GM12892 (cell line): ENCODE data around the gene TENT4A.
A peak's percentile ranks its signal among the peaks of the same experiment; 100 is the strongest.

ENCODE experiments used
- DNase-seq: peaks from one replicate; pipeline ENCODE4 v3.0.0; 2011; ENCODE audit not compliant: insufficient read length
- FAIRE-seq: peaks from 2 replicates; lab custom pipeline; 2011; peaks lifted over from hg19 to GRCh38; lab: Jason Lieb, UNC
- POLR2A ChIP-seq: IDR thresholded peaks from 2 replicates; pipeline ENCODE4 v1.6.1; 2011; ENCODE audit warnings: low read depth, low read length, control low read depth
- POLR2AphosphoS5 ChIP-seq: IDR thresholded peaks from 2 replicates; pipeline ENCODE4 v1.6.1; 2011; ENCODE audit warnings: low read depth, low read length, control low read depth
- TAF1 ChIP-seq: IDR thresholded peaks from 2 replicates; pipeline ENCODE4 v1.6.1; 2011; ENCODE audit warnings: low read depth, mild to moderate bottlenecking, control low read depth, low read length, borderline replicate concordance

TENT4A gene

GRCh38 chr5:6714226-6715041 is 1.2 kb downstream of the TENT4A start:
- DNase-seq (no peak), FAIRE-seq (peak; percentile 30)
- TF ChIP-seq TAF1, result no peak
- TF ChIP-seq POLR2A, result no peak
- TF ChIP-seq POLR2AphosphoS5, result no peak

GRCh38 chr5:6715271-6715670 is 2.0 kb downstream of the TENT4A start:
- FAIRE-seq, result no peak
- TF ChIP-seq TAF1, result no peak
- no peak for DNase-seq

GRCh38 chr5:6715758-6716628 is 2.8 kb downstream of the TENT4A start:
- TF ChIP-seq POLR2AphosphoS5, result no peak
- TF ChIP-seq POLR2A, result no peak
- TF ChIP-seq TAF1, result no peak
- FAIRE-seq, result peak; percentile 36
- DNase-seq, result no peak

GRCh38 chr5:6716629-6717149 is 3.5 kb downstream of the TENT4A start:
- TF ChIP-seq TAF1 (no peak), POLR2AphosphoS5 (no peak), POLR2A (no peak; the same call in 1 of the 2 replicates)
- no peak for DNase-seq
- no peak for FAIRE-seq

GRCh38 chr5:6717247-6717646 is 4.0 kb downstream of the TENT4A start:
- TF ChIP-seq TAF1 (no peak), POLR2AphosphoS5 (no peak), POLR2A (no peak)
- FAIRE-seq (no peak), DNase-seq (no peak)

GRCh38 chr5:6717687-6718086 is 4.5 kb downstream of the TENT4A start:
- DNase-seq (no peak), FAIRE-seq (no peak)
- TF ChIP-seq TAF1 (no peak), POLR2A (no peak), POLR2AphosphoS5 (no peak)

- FAIRE-seq (no peak), DNase-seq (no peak)
- no peak for TF ChIP-seq TAF1
- no peak for TF ChIP-seq POLR2A
- TF ChIP-seq POLR2AphosphoS5, result no peak
These were observed 5.0 kb downstream of the TENT4A start for GRCh38 chr5:6718161-6718681.

- TF ChIP-seq POLR2AphosphoS5, result no peak
- FAIRE-seq (no peak), DNase-seq (no peak)
These were observed 5.5 kb downstream of the TENT4A start for GRCh38 chr5:6718718-6719117.

GRCh38 chr5:6719417-6719816 is 6.2 kb downstream of the TENT4A start:
- TF ChIP-seq POLR2A (no peak), POLR2AphosphoS5 (no peak), TAF1 (no peak)
- DNase-seq (no peak), FAIRE-seq (no peak)

GRCh38 chr5:6719896-6720560 is 6.8 kb downstream of the TENT4A start:
- no peak for DNase-seq
- no peak for FAIRE-seq
- TF ChIP-seq TAF1 (no peak), POLR2AphosphoS5 (no peak), POLR2A (no peak)

GRCh38 chr5:6720561-6720921 is 7.3 kb downstream of the TENT4A start:
- DNase-seq, result no peak
- TF ChIP-seq TAF1, result no peak
- no peak for TF ChIP-seq POLR2A
- no peak for TF ChIP-seq POLR2AphosphoS5
- FAIRE-seq, result no peak
